Central memory CD4-positive, alpha-beta T cell (primary cell): ENCODE results near the gene STAC2.

ENCODE experiments used
- DNase-seq: peaks from one replicate; pipeline ENCODE4 v3.0.0; 2022

STAC2 gene

GRCh38 chr17:39231591-39232551, 6.1 kb upstream of the STAC2 start:
- peak; percentile 46 for DNase-seq

- DNase-seq, result no peak
These were observed 5.4 kb upstream of the STAC2 start for GRCh38 chr17:39231091-39231561.

- DNase-seq, result no peak
These were observed 4.6 kb upstream of the STAC2 start for GRCh38 chr17:39230361-39230760.

GRCh38 chr17:39229274-39229913, 3.6 kb upstream of the STAC2 start:
- DNase-seq, result no peak

GRCh38 chr17:39227364-39227919, 1.7 kb upstream of the STAC2 start:
- DNase-seq, result no peak

GRCh38 chr17:39225959-39226683, 376 bp upstream of the STAC2 start:
- DNase-seq, result no peak

GRCh38 chr17:39224778-39225307, 902 bp downstream of the STAC2 start:
- no peak for DNase-seq

GRCh38 chr17:39223907-39224777, 1.6 kb downstream of the STAC2 start:
- no peak for DNase-seq

GRCh38 chr17:39222866-39223834, 2.6 kb downstream of the STAC2 start:
- no peak for DNase-seq

GRCh38 chr17:39222151-39222550, 3.6 kb downstream of the STAC2 start:
- DNase-seq, result no peak

GRCh38 chr17:39221572-39221971, 4.2 kb downstream of the STAC2 start:
- DNase-seq, result no peak

- DNase-seq, result no peak
These were observed 6.0 kb downstream of the STAC2 start for GRCh38 chr17:39219647-39220154.

- DNase-seq, result no peak
These were observed 6.8 kb downstream of the STAC2 start for GRCh38 chr17:39218906-39219305.

- DNase-seq, result no peak
These were observed 7.9 kb downstream of the STAC2 start for GRCh38 chr17:39217734-39218369.

- no peak for DNase-seq
These were observed 11.9 kb downstream of the STAC2 start for GRCh38 chr17:39213852-39214251.

- DNase-seq, result no peak
These were observed 12.8 kb downstream of the STAC2 start for GRCh38 chr17:39212841-39213480.

GRCh38 chr17:39212195-39212810, 13.4 kb downstream of the STAC2 start:
- DNase-seq, result no peak

- no peak for DNase-seq
These were observed 15.7 kb downstream of the STAC2 start for GRCh38 chr17:39210093-39210434.
